ENCODE results near the gene PPP6R3. TPM values are rescaled to one million over a fixed set of nuclear protein-coding genes. Genes with fewer than 3 reads are reported as not detected.

Gene PPP6R3
- total RNA-seq, 1 experiment from 2014 or later: 122 TPM

DNA sequence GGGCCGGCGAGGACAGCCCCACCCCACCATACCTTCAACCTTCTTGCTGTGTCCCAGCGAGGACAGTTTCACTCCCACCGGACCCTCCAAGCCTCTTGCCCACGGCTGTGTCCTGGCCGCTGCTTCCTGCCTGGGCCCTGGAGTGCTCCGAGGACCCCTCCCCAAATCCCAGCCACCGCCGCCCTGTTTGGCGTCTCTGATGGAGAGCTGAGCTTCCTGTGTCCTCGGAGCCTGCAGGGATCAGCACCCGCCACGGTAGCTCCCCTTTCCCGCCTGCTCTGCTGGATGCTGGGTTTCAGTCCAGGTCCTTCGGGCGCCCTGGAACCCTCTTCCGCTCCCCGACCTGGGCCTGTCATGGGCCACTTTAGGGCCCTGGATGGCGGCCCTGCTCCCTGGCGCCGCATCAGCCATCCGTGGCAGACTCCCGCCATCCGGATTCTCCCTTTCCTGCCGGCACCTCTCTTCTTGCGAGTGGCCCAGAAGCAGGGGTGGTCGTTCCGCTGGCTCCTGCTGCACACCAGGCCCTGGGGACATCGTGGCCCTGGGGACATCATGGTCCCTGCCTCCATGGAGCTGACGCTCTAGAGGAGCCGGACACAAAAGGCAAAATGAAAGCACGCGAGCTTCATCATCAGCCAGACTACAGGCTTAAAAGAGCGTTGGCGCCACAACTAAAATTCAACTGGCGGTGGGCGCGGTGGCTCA, 189.5 kb downstream of the PPP6R3 start:
- no peak for DNase-seq
- Mint-ChIP-seq H3K9me3 (ENCODE audit: low read depth, unreplicated experiment) (peaks cover 9% of the 10 kb centered on the region), H3K36me3 (ENCODE audit: insufficient read depth, unreplicated experiment) (no peaks in the 10 kb centered on the region), H3K4me1 (ENCODE audit: low read depth, unreplicated experiment) (no peaks in the 10 kb centered on the region), H3K27ac (ENCODE audit: unreplicated experiment) (no peak overlapping the region), H3K4me3 (ENCODE audit: low read depth, unreplicated experiment) (no peak overlapping the region), H3K27me3 (ENCODE audit: unreplicated experiment) (peaks cover 44% of the 10 kb centered on the region)
- CTCF ChIA-PET: interaction anchor here (0.6 kb wide), 1 partner anchor 340 kb away, joined by 4 read pairs; no protein-coding TSS in a partner anchor
- intact Hi-C loops (cut with micrococcal nuclease; ENCODE audit: unreplicated experiment): no loop called here
- TF ChIP-seq, protein P1, sequence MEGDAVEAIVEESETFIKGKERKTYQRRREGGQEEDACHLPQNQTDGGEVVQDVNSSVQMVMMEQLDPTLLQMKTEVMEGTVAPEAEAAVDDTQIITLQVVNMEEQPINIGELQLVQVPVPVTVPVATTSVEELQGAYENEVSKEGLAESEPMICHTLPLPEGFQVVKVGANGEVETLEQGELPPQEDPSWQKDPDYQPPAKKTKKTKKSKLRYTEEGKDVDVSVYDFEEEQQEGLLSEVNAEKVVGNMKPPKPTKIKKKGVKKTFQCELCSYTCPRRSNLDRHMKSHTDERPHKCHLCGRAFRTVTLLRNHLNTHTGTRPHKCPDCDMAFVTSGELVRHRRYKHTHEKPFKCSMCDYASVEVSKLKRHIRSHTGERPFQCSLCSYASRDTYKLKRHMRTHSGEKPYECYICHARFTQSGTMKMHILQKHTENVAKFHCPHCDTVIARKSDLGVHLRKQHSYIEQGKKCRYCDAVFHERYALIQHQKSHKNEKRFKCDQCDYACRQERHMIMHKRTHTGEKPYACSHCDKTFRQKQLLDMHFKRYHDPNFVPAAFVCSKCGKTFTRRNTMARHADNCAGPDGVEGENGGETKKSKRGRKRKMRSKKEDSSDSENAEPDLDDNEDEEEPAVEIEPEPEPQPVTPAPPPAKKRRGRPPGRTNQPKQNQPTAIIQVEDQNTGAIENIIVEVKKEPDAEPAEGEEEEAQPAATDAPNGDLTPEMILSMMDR (IDR thresholded peaks at IDR 0.05; ENCODE audit: unreplicated experiment): no peak
- BruUV-seq (replicated peaks): no TSS peak

DNA sequence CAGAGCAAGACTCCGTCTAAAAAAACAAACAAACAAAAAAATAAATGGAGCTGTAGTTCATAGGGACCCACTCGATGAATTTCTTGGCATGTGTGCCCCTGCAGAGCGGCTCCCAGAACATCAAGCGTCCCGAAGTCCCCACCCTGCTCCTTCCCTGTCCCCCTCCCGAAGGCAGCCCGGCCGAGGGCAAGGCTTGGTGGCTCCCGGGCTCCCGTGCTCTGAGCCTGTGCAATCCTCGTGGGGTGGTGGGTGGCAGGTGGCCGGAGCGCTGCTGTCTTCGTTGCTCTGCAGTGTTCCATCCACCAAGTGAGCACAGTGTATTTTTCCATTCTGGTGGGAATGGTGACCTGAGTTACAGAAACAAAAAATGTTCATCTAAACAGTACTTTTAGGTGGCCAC, 190.2 kb downstream of the PPP6R3 start:
- Mint-ChIP-seq H3K27me3 (ENCODE audit: unreplicated experiment) (peaks cover 51% of the 10 kb centered on the region), H3K36me3 (ENCODE audit: insufficient read depth, unreplicated experiment) (no peaks in the 10 kb centered on the region), H3K4me1 (ENCODE audit: low read depth, unreplicated experiment) (no peaks in the 10 kb centered on the region), H3K27ac (ENCODE audit: unreplicated experiment) (no peak overlapping the region), H3K9me3 (ENCODE audit: low read depth, unreplicated experiment) (peaks cover 9% of the 10 kb centered on the region), H3K4me3 (ENCODE audit: low read depth, unreplicated experiment) (no peak overlapping the region)
- no peak for DNase-seq
- CTCF ChIA-PET: no interaction called here
- TF ChIP-seq, protein P1 (IDR thresholded peaks at IDR 0.05; ENCODE audit: unreplicated experiment): no peak
- BruUV-seq (replicated peaks): no TSS peak
- intact Hi-C loops (cut with micrococcal nuclease; ENCODE audit: unreplicated experiment): no loop called here

DNA sequence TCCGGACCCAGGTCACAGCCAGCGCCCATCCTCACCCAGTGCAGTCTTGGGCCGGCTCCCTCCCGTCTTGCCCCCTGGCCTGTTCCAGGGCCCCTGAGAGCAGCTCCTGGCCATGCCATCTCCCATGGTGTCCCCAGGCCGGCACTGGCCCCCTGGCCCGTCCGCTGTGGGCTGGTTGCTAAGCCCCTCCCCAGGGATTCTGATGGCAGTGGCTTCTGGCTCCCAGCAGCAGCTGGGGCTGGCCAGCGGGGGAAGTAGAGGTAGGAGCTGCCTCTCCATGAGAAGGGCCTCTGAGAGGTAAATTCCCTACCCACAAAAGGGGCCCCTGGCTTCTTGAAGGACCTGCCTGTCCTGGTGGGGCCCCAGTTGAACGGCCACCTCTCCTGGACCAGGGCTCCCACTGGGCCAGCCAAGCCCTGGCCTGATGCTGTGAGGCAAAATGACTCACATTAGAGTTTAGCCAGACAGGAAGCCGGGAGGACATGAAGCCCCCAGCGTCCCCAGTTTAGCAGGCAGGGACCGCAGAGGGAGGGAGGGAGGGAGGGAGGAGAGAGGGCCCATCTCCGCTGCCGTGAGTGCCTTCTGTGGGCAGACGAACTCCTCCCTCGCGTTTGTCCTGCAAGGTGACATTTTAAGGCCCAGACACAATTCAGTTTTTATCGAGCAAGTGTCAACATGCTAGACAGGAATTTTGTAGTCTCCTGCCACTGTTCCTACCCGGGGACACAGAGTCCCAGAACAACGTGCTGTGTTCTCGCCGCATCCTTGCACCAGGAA, 190.8 kb downstream of the PPP6R3 start:
- H3K9me3 Mint-ChIP-seq (ENCODE audit: low read depth, unreplicated experiment): peaks cover 5% of the 10 kb centered on the region
- BruUV-seq (replicated peaks): no TSS peak
- intact Hi-C loops (cut with micrococcal nuclease; ENCODE audit: unreplicated experiment): no loop called here
- CTCF ChIA-PET: no interaction called here
- no peak overlapping the region for H3K4me3 Mint-ChIP-seq (ENCODE audit: low read depth, unreplicated experiment)
- no peaks in the 10 kb centered on the region for H3K4me1 Mint-ChIP-seq (ENCODE audit: low read depth, unreplicated experiment)
- H3K36me3 Mint-ChIP-seq (ENCODE audit: insufficient read depth, unreplicated experiment): no peaks in the 10 kb centered on the region
- no peak for DNase-seq
- TF ChIP-seq, protein P1 (IDR thresholded peaks at IDR 0.05; ENCODE audit: unreplicated experiment): no peak
- peaks cover 51% of the 10 kb centered on the region for H3K27me3 Mint-ChIP-seq (ENCODE audit: unreplicated experiment)
- H3K27ac Mint-ChIP-seq (ENCODE audit: unreplicated experiment): no peak overlapping the region

DNA sequence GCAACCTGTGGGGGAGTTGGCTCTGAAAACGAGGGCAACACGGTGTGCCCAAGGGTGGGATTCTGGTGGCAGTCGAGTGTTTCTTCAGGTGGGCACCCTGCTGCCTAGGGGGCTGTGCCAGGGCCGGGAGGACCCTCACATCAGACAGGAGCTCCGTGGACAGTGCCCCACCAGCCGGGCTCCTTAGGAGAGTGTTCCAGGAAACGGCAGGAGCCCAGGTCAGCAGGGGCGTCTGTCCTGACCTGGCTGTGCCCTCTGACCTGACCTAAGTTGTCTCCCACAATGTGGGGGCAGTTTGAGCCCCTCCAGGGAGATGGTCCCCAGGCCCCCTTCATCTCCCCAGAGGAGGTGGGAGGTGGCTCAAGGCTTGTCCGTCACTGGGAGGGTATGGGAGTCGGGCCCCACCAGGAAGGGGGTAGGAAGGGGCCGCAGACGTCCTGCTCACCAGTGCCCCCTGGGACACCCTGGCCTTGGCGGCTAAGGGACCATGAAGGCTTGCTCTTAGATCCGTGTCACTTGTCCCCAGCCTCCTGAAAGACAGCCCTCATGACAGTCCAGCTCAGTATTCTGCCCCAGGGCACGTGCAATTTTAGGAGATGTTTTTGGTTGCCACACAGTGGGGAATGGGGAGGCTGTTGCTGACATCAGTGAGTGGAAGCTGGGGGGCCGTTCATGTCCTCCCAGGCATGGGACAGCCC, 191.6 kb downstream of the PPP6R3 start:
- Mint-ChIP-seq H3K36me3 (ENCODE audit: insufficient read depth, unreplicated experiment) (no peaks in the 10 kb centered on the region), H3K27ac (ENCODE audit: unreplicated experiment) (no peak overlapping the region), H3K27me3 (ENCODE audit: unreplicated experiment) (peaks cover 46% of the 10 kb centered on the region), H3K4me3 (ENCODE audit: low read depth, unreplicated experiment) (no peak overlapping the region), H3K9me3 (ENCODE audit: low read depth, unreplicated experiment) (peaks cover 3% of the 10 kb centered on the region), H3K4me1 (ENCODE audit: low read depth, unreplicated experiment) (no peaks in the 10 kb centered on the region)
- BruUV-seq (replicated peaks): no TSS peak
- DNase-seq: no peak
- intact Hi-C loops (cut with micrococcal nuclease; ENCODE audit: unreplicated experiment): no loop called here
- TF ChIP-seq, protein P1 (IDR thresholded peaks at IDR 0.05; ENCODE audit: unreplicated experiment): no peak
- CTCF ChIA-PET: interaction anchor here (1.4 kb wide), 1 partner anchor 9 kb away, joined by 3 read pairs; no protein-coding TSS in a partner anchor
